SH-SY5Y (cell line): ENCODE data around the gene PDCD1.

Experiments
- GATA2 ChIP-seq: IDR thresholded peaks from 2 replicates; pipeline ENCODE4 v1.6.1; 2011; ENCODE audit warnings: mild to moderate bottlenecking, low read depth, low read length
- GATA3 ChIP-seq: IDR thresholded peaks from 2 replicates; pipeline ENCODE4 v1.6.1; 2011; ENCODE audit warnings: low read depth, mild to moderate bottlenecking, low read length, moderate library complexity

DNA sequence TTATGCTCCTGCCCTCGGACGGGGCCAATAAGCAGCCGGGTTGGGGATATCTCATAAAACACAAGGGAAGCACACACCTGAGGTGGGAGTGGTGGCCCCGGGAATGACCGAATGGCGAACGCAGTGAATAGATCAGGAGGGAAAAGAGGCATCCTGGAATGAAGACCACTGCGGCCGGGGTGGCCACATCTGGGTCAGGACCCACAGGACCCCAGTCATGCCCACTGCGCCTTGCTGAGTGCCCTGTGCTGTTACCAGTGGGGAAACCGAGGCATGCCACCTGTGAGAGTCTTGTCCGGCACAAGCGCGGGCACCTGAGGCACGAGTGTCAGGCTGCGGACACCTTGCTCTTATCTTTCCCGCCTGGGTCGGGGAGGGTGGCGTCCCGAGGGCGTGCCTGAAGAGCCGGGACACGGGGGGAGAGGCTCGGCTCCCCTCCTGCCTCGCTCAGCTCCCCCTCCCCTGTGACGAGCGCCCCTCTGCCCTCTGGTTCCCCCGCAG is 1.6 kb downstream of the PDCD1 start:
- no peak for TF ChIP-seq GATA2
- TF ChIP-seq GATA3, result no peak
